ENCODE measurements around the gene NAMPT.
"Not testable (repeated sequence)": the region's sequence is repeated elsewhere in the genome, so short reads cannot be mapped to it uniquely, and the experiment has no call there.

NAMPT gene

DNA sequence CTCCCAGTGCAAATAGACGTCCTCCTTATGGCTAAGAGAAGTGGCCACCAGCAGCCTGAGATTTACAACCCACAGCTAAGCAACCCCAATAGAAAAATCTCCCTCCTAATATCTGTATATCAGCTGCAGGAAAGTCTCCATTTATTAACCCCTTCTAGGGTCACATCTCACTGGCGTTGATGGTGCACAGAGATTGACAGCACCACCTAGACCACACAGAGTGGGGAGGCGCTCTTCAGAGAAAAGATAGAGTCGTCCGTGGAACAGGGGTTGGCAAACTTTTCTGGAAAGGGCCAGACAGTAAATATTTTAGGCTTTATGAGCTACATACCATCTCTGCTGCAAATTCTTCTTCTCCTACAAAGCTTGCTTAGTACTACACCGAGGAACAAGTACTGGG lies 60.0 kb downstream of the NAMPT start:
- no peak for DNase-seq

DNA sequence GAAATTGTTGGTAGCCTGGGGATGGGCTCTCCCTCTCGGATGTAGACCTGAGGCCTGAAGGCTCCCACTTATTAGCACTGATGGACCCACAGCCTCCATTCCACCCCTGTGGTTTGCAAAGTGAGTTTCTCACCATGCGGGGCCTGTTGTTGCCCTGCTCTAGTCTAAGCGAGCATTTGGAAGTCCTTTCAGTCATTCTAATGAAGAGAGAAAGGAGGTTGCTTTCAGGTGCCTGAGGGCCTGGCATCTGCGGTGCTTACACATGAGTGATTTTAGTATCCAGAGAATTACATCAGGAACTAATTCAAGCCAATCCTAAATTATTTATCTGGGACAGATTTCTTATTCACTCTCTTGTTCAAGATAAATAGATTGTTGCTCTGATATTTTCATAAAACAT lies 61.6 kb downstream of the NAMPT start:
- no peak for DNase-seq

DNA sequence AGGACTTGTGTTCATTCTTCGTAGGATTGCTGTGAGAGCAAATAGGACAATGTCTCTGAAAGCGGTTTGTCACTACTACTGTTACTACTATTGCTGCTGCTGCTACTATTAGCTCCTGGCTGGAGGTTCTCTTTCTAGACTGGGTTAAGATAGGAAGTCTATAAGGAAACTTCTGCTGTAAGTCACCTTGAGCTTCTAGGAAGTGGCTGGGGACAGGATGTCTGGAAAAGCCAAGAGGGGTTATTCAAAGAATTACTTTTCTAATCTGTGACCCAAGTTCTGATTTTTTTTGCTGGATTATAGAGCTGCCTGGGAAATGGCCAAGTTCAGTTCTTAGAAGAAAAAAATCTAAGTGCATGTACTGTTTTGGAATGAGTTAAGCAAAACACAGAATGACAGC lies 62.2 kb downstream of the NAMPT start:
- no peak for DNase-seq

DNA sequence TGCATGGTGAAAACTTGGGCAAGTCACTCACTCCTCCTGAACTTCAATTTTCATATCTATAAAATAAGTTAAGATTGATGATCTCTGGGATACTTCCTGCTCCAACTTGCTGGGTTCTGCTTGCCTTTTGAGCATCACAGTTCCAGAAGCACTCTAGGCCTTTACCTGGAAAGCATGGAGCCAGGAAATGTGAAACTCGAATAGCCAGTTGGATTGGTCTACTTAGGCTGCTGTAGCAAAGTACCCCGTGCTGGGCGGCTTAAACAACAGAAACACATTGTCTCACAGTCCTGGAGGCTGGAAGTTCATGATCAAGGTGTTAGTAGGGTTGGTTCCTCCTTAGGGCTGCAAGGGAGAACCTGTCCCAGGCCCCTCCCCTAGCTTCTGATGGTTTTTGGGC lies 64.5 kb downstream of the NAMPT start:
- no peak for DNase-seq

DNA sequence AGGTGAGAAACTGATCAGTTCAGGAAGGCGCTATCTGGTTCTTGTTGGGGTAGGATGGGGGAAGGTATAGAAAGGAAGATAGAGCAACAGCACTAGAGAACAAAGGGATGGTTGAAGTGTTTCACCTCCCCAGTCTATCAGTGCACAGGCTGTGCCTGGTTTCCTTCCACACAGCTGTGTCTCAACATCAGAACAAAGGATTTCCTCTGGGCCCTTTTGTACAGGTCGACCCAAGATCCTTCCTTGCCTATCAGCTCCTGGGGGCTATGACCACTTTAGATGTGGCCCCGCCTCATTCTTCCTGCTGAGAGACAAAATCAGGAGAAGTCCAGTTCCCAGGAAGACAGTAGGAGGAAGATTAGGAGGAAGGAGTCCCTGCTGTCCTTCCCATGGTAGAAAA lies 65.6 kb downstream of the NAMPT start:
- DNase-seq = no peak

DNA sequence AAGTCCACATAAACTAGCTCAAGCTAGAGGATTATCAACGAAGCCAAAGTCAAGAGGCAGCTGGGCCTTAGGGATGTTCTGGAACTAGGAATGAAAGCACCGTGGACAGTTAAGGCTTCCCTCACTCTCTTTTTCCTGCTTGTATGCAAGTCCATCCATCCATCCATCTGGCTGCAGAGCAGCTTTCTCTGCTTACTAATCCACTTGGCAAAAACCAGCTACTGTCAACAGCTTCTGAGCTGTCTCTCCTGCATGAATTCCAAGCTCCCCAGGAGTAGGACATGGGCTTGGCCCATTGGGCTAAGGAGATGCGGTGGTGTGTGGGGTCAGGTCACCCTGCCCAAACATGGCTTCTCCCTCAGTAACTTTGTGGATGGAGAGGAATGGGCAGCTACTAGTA lies 66.2 kb downstream of the NAMPT start:
- no peak for DNase-seq

DNA sequence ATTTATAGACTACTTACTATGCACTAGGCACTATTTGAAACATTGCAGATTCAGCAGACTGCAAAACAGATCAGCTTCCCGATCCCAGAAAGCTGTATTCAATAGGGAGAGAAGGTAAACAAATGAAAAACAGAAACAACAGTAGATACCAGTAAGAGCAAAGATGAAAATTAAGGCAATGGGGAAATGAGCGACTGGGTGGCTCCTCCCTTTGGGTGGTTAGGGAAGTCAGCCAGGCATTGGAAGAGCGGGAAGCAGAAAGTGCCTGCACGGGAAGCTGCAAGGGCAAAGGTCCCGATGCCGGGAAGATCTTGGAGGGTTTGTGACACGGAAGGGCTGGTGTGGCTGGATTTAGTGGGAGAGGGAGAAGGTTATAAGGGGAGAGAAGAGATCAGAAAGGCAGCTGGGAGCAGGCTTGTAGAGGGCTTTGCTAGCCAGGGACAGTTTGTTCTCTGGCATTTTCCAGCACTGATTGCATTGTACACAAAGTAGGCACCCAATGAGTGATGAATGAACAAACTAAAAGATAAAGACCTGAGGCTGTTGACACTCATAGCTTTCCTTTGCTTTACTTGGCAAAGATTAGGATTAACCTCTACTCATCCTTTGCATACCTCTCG lies 67.8 kb downstream of the NAMPT start:
- no peak for DNase-seq

DNA sequence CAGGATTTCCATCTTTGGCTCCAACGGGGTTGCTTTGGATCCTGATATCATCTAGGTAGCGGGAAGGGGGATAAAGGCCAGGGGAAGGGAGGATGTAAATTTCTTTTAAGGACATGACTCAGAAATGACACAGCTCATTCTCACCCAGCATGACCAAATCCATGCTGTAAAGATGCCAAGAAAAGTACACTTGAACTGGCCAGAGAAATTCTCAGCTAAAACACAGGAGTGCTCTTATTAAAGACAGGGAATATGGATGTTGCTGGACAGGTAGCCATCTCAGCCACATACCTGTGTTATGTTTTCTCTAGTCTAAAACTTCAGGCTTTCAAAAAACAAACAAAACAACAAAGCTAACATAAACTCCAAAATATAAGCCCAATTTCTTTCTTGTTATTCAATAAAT lies 68.3 kb downstream of the NAMPT start:
- DNase-seq = peak; percentile 61

DNA sequence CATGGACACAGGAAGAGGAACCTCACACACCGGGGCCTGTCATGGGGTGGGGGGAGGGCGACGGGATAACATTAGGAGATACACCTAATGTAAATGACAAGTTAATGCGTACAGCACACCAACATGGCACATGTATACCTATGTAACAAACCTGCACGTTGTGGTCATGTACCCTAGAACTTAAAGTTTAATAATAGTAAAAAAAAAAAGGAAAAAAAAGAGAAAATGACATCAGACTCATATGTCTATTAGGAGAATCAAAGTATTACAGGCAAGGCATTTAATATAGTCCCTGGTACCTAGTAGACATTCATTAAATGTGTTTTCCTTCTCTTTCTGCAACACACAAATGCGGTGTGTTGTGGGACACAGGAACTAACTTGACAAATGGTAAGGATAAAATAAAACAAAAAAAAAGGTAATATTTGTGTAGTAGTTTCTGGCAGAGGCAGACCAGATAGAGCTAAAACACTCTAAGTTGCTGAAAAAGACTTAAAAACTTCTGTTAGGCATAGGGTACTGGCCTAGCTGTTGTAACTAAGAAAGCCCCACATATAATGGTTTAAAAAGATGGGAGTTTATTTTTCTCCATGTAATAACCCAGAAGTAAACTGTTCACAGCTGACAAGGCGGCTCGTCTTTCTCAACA lies 68.8 kb downstream of the NAMPT start:
- no peak for DNase-seq

DNA sequence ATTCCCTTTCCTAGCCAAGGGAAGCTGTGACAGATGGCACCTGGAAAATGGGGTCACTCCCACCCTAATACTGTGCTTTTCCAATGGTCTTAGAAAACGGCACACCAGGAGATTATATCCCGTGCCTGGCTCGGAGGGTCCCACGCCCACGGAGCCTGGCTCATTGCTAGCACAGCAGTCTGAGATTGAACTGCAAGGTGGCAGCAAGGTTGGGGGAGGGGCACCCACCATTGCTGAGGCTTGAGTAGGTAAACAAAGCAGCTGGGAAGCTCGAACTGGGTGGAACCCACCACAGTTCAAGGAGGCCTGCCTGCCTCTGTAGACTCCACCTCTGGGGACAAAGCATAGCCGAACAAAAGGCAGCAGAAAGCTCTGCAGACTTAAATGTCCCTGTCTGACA lies 75.8 kb downstream of the NAMPT start:
- DNase-seq = not testable (repeated sequence)

DNA sequence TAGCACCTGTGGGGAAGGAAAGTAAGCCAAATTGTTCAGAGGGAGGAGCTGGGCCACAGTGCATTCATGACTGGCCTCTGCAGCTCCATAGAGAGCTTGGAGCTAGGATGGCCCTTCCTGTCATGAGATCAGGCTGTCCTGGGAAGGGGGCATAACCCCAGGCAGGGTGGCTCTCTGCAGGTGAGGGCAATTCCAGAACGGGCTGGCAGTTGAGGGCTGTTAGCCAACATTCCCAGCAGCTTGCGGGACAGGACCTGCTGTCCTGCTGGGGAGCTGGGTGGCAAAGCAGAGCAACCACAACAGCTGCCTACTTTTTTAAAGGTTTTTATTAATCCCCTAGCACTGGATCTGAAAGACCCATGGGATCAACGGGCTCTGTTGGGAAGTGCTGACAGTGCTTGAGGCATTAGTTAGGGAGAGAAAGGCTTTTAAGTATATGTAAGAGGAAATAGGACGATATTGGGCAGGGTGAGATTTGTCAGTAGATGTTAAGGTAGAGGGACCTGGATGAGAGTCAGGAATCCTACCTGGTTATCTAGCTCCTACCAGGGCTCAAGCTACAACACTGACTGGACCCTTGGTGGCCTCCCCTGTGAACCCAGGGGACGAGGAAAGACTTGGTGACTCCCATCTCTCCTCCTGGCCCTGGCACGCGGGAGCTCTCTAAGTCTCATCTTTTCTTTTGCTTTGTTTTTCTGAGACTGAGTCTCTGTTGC lies 77.8 kb downstream of the NAMPT start:
- no peak for DNase-seq

DNA sequence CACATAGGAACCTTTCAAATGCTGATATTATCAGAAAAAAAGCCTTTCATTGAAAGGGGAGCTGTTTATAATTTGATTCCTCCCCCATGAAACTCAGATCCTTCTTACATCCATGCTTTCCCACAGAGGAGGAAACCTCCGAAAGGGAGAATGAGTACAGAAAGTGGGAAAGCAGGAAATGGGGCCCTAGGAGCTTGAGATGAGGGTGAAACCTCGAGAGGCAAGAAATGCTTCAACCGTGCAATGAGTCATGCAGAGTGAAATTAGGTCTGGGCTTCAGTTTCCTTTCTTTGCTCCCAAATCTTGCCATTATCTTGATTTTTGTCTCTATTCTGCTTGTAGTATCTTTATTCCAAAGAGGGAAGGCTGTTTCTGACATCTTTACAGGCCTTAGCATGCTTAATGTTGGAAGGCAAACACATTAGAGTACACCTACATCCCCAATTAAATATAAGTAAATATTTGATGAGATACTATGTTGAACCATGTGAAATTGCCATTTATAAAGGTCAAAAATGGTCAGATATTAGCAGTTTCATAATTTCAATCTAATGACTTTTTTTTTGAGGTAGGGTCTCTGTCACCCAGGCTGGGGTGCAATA lies 79.1 kb downstream of the NAMPT start:
- DNase-seq = no peak

DNA sequence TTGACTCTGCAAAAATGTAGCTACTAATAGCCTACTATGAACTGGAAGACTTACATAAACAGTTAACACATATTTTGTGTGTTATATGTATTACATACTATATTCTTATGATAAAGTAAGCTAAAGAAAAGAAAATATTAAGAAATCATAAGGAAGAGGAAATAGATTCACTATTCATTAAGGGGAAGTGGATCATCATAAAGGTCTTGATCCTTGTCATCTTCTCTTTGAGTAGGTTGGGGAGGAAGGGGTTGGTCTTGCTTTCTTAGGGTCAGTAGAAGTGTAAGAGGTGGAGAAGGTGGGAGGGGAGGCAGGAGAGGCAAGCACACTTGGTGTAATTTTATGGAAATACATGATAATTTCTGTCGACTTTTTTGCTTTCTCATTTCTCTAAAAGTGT lies 81.3 kb downstream of the NAMPT start:
- peak; percentile 26 for DNase-seq

DNA sequence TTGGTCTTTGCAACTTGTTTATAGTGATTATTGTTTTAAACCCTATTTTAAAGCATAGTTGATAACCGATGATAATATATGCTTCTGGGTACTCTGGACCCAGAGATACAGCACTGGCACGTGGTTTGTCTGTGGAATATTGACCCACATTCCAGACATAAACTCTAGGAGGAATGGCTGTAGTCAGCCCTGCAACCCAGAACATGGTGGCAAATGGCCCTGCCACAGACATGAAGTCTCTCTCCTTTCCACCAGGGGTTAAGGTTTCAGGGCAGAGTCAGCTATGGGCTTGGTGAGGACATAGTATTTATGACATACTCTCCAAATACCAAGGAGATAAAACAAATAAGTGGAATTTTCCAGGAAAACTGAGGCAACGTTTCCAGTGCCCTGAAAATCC lies 83.6 kb downstream of the NAMPT start:
- DNase-seq = no peak

DNA sequence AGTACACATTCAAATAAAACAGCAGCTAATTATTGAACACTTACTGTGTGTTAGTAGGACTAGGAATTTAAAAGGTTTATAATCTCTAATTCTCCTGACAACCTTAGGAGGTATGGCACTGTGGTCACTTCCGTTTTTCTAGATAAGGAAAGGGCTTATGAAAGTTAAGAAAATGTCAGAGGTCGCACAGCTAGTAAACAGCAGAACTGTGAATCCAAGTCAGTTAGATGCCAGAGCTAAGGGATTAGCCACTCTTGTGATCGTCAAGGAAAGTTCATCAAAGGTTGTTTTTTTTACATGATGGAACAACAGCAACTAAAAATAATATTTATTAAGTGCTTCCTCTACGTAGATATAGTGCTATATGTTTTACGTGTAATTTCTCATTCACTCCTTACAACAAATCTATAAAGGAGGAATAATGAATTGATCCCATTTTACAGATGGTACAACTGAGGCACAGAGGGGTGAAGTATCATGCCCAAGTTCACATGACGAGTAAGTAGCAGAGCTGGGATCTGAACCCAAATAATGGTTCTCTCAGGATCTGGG lies 84.9 kb downstream of the NAMPT start:
- DNase-seq = no peak

DNA sequence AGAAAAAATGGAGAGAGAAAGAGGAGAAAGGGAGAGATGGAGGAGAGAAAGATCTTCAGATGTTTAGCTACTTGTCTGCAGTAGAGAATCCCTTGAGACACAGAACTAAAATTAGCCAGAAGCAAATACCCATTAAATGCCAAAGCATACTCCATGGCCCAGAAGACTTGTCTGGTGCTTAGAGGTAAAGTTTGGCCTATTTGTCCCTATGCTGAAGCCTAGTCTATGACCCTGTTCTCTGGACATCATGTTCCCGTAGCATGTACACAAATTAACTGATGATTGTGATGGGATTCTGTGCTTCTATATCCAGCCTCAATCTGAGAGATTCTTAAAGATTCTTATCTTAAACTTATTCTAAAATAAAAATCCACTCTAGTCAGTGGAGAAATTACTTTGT lies 85.8 kb downstream of the NAMPT start:
- DNase-seq = no peak

Data from suppressor macrophage treated with lipopolysaccharide for 4 hours (primary cell).